NT2/D1 (cell line): ENCODE results near the gene MAP3K5.

Source experiments
- YY1 ChIP-seq: IDR thresholded peaks from 2 replicates; pipeline ENCODE4 v1.6.1; 2011; ENCODE audit not compliant: insufficient read length, insufficient read depth
- ZNF274 ChIP-seq: IDR thresholded peaks from 2 replicates; pipeline ENCODE4 v1.6.1; 2011; ENCODE audit warnings: mild to moderate bottlenecking, low read depth, low read length

- TF ChIP-seq ZNF274 (no peak), YY1 (no peak)
These were observed 266.6 kb downstream of the MAP3K5 start for GRCh38 chr6:136525586-136526195.
